Endothelial cell of umbilical vein (primary cell): ENCODE data around the gene UCMA. TPM values are rescaled to one million over a fixed set of nuclear protein-coding genes. Genes with fewer than 3 reads are reported as not detected.
"Not testable (repeated sequence)": the region's sequence is repeated elsewhere in the genome, so short reads cannot be mapped to it uniquely, and the experiment has no call there.

Experiments used
- Bru-seq: library from RNA; stranded (reverse); fragments of 400-500 nt; gene quantifications from one replicate; lab custom pipeline; 2021; lab: Mats Ljungman, UMichigan
- BruChase-seq, 2 experiments: library from RNA; stranded (reverse); fragments of 400-500 nt; gene quantifications; one replicate each; lab custom pipeline; 2021; lab: Mats Ljungman, UMichigan
- BruUV-seq: library from RNA; stranded (reverse); fragments of 400-500 nt; replicated peaks from 2 replicates; lab custom pipeline; 2021; lab: Mats Ljungman, UMichigan
- CTCF ChIA-PET: fragments of 300-600, 350-600 bp; sonication (Branson Sonifier 250); formaldehyde crosslinking; loops from one replicate; lab custom pipeline; 2021; ENCODE audit warnings: antibody characterized with exemption, inconsistent platforms; lab: Charles Lee
- POLR2A ChIA-PET: fragments of 300-600, 350-600 bp; sonication (Branson Sonifier 250); formaldehyde crosslinking; loops from one replicate; lab custom pipeline; 2021; ENCODE audit warnings: antibody characterized with exemption, inconsistent platforms; lab: Charles Lee
- DNase-seq: peaks from one replicate; pipeline ENCODE4 v3.0.0-alpha.2; 2011; ENCODE audit warnings: low read depth, low spot score
- FAIRE-seq: peaks from 2 replicates; lab custom pipeline; 2011; peaks lifted over from hg19 to GRCh38; lab: Jason Lieb, UNC
- H2AFZ ChIP-seq: 2 replicates; pipeline ENCODE4 v1.6.0; 2012; ENCODE audit warnings: low read depth, low read length, control low read depth, inconsistent platforms
- H3K27ac ChIP-seq: 2 replicates; pipeline ENCODE4 v1.5.1; 2011; ENCODE audit warnings: low read depth, mild to moderate bottlenecking, control low read depth, low read length, moderate library complexity; ENCODE audit not compliant: insufficient read depth
- H3K27me3 ChIP-seq, 2 experiments: 2 replicates each; pipeline versions ENCODE4 v1.6.0 to v1.6.1; 2011; ENCODE audit warnings: low read length in 2 of 2, mixed read lengths in 1 of 2; ENCODE audit not compliant: control insufficient read depth in 2 of 2, insufficient read depth in 2 of 2
- H3K36me3 ChIP-seq, 2 experiments: 2 replicates in 1 of 2; 3 replicates in 1 of 2; pipeline ENCODE4 v1.5.1; 2011; ENCODE audit warnings: low read length in 2 of 2, mild to moderate bottlenecking in 1 of 2, moderate library complexity in 1 of 2; ENCODE audit not compliant: control insufficient read depth in 2 of 2, insufficient read depth in 2 of 2; ENCODE audit errors: extremely low read depth in 1 of 2
- H3K4me1 ChIP-seq: 3 replicates; pipeline ENCODE4 v1.5.1; 2011; ENCODE audit warnings: mild to moderate bottlenecking, low read length; ENCODE audit not compliant: control insufficient read depth, insufficient read depth; ENCODE audit errors: extremely low read depth
- H3K4me2 ChIP-seq: 2 replicates; pipeline ENCODE4 v1.6.1; 2011; ENCODE audit warnings: low read length, control low read depth, mixed read lengths; ENCODE audit not compliant: insufficient read depth
- H3K4me3 ChIP-seq, 3 experiments: fragments of 200-600 bp in 1 of 3; sonication (generic), shearing (Covaris generic) in 1 of 3; replicated peaks in 1 of 3; 2 replicates each; pipeline ENCODE4 v1.5.1; 2011 to 2016; ENCODE audit warnings: control low read depth in 3 of 3, low read length in 3 of 3, mild to moderate bottlenecking in 2 of 3, inconsistent platforms in 1 of 3, low read depth in 1 of 3, moderate library complexity in 1 of 3; ENCODE audit not compliant: insufficient read depth in 1 of 3
- H3K79me2 ChIP-seq: 2 replicates; pipeline ENCODE4 v1.6.0; 2012; ENCODE audit warnings: low read length, inconsistent platforms; ENCODE audit not compliant: control insufficient read depth, insufficient read depth
- H3K9ac ChIP-seq: replicated peaks from 2 replicates; pipeline ENCODE3; 2011; ENCODE audit warnings: low read length, control low read depth; ENCODE audit not compliant: insufficient read depth; ENCODE audit errors: extremely low read depth
- H3K9me1 ChIP-seq: replicated peaks from 3 replicates; pipeline ENCODE4 v1.6.0; 2011; ENCODE audit warnings: mild to moderate bottlenecking, low read length; ENCODE audit not compliant: control insufficient read depth, insufficient read depth; ENCODE audit errors: extremely low read depth
- H3K9me3 ChIP-seq: replicated peaks from 2 replicates; pipeline ENCODE4 v1.5.1; 2012; ENCODE audit warnings: low read length, inconsistent platforms; ENCODE audit not compliant: control insufficient read depth, insufficient read depth
- H4K20me1 ChIP-seq: replicated peaks from 2 replicates; pipeline ENCODE3; 2011; ENCODE audit warnings: mild to moderate bottlenecking, low read length; ENCODE audit not compliant: control insufficient read depth, insufficient read depth; ENCODE audit errors: extremely low read depth
- EZH2 ChIP-seq: IDR thresholded peaks from 2 replicates; pipeline ENCODE4 v1.6.1; 2012; ENCODE audit warnings: borderline replicate concordance, low read depth, mild to moderate bottlenecking, moderate library complexity, low read length, inconsistent platforms; ENCODE audit not compliant: severe bottlenecking
- FOS ChIP-seq: IDR thresholded peaks from 2 replicates; pipeline ENCODE4 v1.6.1; 2011; ENCODE audit warnings: mild to moderate bottlenecking, low read length, moderate library complexity, borderline replicate concordance; ENCODE audit not compliant: insufficient read depth
- POLR2A ChIP-seq: IDR thresholded peaks from 2 replicates; pipeline ENCODE4 v1.6.1; 2012; ENCODE audit warnings: low read depth, mild to moderate bottlenecking, control low read depth, low read length
- dilution Hi-C: fragments of 300-500 bp; cut with MboI; formaldehyde crosslinking; loops from one replicate; pipeline ENCODE4 v1.15.0; 2019; ENCODE audit warnings: low sequenced_read_pairs; ENCODE audit not compliant: extremely low pct_ligation_motif_present
- intact Hi-C: fragments of 100-400 bp; cut with micrococcal nuclease; formaldehyde crosslinking; loops from one replicate; pipeline ENCODE4 v1.10.0; 2022
- long read RNA-seq: library from polyadenylated mRNA; stranded (forward); transcript quantifications from one replicate; pipeline ENCODE4 v2.0.0, GENCODE V29; 2021
- polyA minus RNA-seq, 3 experiments: library from RNA; depleted of rRNA, polyadenylated mRNA; stranded (reverse); fragments of >200 nt; gene quantifications; 1 replicate in 1 of 3; 2 replicates in 2 of 3; pipeline ENCODE4 v1.2.3, GENCODE V29; 2011
- polyA plus RNA-seq, 4 experiments: library from polyadenylated mRNA; depleted of rRNA in 3 of 4; stranded (reverse) in 3 of 4; unstranded in 1 of 4; fragments of >200 nt; gene quantifications; 2 replicates each; pipeline versions ENCODE4 v1.2.1 to v1.2.3, GENCODE V29; 2011 to 2012; ENCODE audit warnings: missing spikeins in 1 of 4
- total RNA-seq: library from RNA; stranded (reverse); gene quantifications from 2 replicates; pipeline ENCODE4 v1.2.3, GENCODE V29; 2021
- TF ChIP-seq, protein P1 (sequence below), 2 donors: IDR thresholded peaks; 1 replicate in 1 of 2; 2 replicates in 1 of 2; pipeline ENCODE4 v1.5.1; 2011; ENCODE audit warnings: low read length in 2 of 2, mild to moderate bottlenecking in 2 of 2, moderate library complexity in 2 of 2, control low read depth in 1 of 2, inconsistent platforms in 1 of 2, low read depth in 1 of 2; ENCODE audit not compliant: insufficient read depth in 1 of 2; ENCODE audit errors: extremely low read depth in 1 of 2

Gene UCMA, protein sequence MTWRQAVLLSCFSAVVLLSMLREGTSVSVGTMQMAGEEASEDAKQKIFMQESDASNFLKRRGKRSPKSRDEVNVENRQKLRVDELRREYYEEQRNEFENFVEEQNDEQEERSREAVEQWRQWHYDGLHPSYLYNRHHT
- total RNA-seq, result not detected in 2 replicates
- not detected in 2 replicates for polyA plus RNA-seq
- not detected in 2 replicates for polyA plus RNA-seq (2011; cell fraction: cytosol; rRNA removed)
- polyA plus RNA-seq (2011; cell fraction: nucleus; rRNA removed), result not detected in 2 replicates
- not detected in 2 replicates for polyA plus RNA-seq (2012)
- not detected in 2 replicates for polyA minus RNA-seq
- polyA minus RNA-seq (2011; cell fraction: cytosol; rRNA and poly(A)+ RNA removed), result not detected
- not detected in 2 replicates for polyA minus RNA-seq (2011; cell fraction: nucleus; rRNA and poly(A)+ RNA removed)
- Bru-seq, nascent RNA, result percentile 7 among the genes with signal in this experiment
- not detected for BruChase-seq, experiment 1, labeled RNA remaining after a 6-hour chase
- BruChase-seq, experiment 2, labeled RNA remaining after a 2-hour chase, result not detected
- long read RNA-seq, result 0 reads

DNA sequence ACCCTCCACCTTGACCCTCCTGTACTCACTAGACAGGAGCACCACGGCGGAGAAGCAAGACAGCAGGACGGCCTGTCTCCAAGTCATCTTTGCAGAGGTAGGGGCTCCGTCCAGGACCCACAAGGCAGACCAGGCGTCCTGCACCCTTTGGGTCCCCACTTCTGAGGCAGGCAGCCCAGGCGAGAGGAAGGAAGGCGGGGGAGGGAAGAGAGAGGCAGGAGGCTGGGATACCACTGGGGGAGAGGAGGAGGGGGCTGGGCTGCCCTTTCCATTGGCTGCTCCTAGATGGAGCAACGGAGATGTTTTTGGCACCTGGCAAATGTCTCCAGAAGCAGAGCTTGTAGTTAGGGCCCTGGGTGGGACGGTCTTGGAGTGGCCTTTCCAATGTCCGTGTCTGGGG, at the start of gene UCMA:
TSS of gene UCMA (minus strand) at position 203 of the 400 bp plus-strand sequence. CDS start at position 87, 116 bp downstream.
- Histone ChIP-seq H4K20me1 (no peaks in the 10 kb centered on the region), H3K36me3 (no peaks in the 10 kb centered on the region), H3K9me3 (no peaks in the 10 kb centered on the region), H3K27me3 (peaks cover 3 to 6% of the 10 kb centered on the region in 2 experiments), H3K79me2 (no peaks in the 10 kb centered on the region), H3K27ac (no peak within 1 kb of the TSS), H3K4me3 (no peak within 1 kb of the TSS), H3K4me1 (no peaks in the 10 kb centered on the region), H3K4me2 (no peak within 1 kb of the TSS), H2AFZ (no peak within 1 kb of the TSS), H3K9me1 (no peaks in the 10 kb centered on the region), H3K9ac (no peak within 1 kb of the TSS)
- BruUV-seq, result no TSS peak
- FAIRE-seq (no peak), DNase-seq (no peak)
- intact Hi-C loops (no loop called here), dilution Hi-C loops (no loop called here)
- TF ChIP-seq FOS (no peak), POLR2A (no peak), EZH2 (no peak)
- TF ChIP-seq, protein P1, sequence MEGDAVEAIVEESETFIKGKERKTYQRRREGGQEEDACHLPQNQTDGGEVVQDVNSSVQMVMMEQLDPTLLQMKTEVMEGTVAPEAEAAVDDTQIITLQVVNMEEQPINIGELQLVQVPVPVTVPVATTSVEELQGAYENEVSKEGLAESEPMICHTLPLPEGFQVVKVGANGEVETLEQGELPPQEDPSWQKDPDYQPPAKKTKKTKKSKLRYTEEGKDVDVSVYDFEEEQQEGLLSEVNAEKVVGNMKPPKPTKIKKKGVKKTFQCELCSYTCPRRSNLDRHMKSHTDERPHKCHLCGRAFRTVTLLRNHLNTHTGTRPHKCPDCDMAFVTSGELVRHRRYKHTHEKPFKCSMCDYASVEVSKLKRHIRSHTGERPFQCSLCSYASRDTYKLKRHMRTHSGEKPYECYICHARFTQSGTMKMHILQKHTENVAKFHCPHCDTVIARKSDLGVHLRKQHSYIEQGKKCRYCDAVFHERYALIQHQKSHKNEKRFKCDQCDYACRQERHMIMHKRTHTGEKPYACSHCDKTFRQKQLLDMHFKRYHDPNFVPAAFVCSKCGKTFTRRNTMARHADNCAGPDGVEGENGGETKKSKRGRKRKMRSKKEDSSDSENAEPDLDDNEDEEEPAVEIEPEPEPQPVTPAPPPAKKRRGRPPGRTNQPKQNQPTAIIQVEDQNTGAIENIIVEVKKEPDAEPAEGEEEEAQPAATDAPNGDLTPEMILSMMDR (IDR thresholded peaks at IDR 0.05; ENCODE audit: extremely low read depth in 1 of 2, insufficient read depth in 1 of 2, low read depth in 1 of 2, low read length in 2 of 2), result no peak
- CTCF ChIA-PET, result no interaction called here
- POLR2A ChIA-PET, result no interaction called here

DNA sequence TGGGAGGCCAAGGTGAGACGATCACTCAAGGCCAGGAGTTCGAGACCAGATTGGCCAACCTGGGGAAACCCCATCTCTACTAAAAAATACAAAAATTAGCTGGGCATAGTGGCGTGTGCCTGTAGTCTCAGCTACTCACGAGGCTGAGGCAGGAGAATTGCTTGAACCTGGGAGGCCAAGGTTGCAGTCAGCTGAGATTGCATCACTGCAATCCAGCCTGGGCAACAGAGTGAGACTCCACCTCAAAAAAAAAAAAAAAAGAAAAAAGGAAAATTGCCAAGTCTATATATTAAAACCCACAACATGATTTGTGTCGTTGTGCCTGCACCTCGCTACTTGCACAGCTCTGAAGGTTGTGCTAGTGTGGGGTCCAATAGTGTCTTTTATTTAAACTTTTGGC, 48.2 kb upstream of the UCMA start:
- H3K9me3 ChIP-seq, H2AFZ ChIP-seq, H3K4me2 ChIP-seq, H3K9ac ChIP-seq, dilution Hi-C loops, H3K27me3 ChIP-seq, H4K20me1 ChIP-seq, H3K79me2 ChIP-seq, POLR2A ChIA-PET, FAIRE-seq, H3K4me1 ChIP-seq, intact Hi-C loops, H3K36me3 ChIP-seq, H3K27ac ChIP-seq, BruUV-seq, H3K9me1 ChIP-seq, H3K4me3 ChIP-seq, DNase-seq: not testable (repeated sequence)
- CTCF ChIA-PET, result interaction anchor here (0.7 kb wide), 1 partner anchor 60 kb away, joined by 3 read pairs; no protein-coding TSS in a partner anchor
